BLaER1 (cell line): Measurements from ENCODE around the gene FOXO4.

Experiments
- H3K27ac ChIP-seq: shearing (Covaris generic); formaldehyde crosslinking; 2 replicates; pipeline ENCODE4 v1.8.1; 2022
- H3K27me3 ChIP-seq: shearing (Covaris generic); formaldehyde crosslinking; 2 replicates; pipeline ENCODE4 v1.8.1; 2022
- H3K36me3 ChIP-seq: shearing (Covaris generic); formaldehyde crosslinking; 2 replicates; pipeline ENCODE4 v1.8.1; 2022
- H3K4me1 ChIP-seq: shearing (Covaris generic); formaldehyde crosslinking; 2 replicates; pipeline ENCODE4 v1.8.1; 2022
- H3K4me2 ChIP-seq: shearing (Covaris generic); formaldehyde crosslinking; 2 replicates; pipeline ENCODE4 v1.8.1; 2022
- H3K4me3 ChIP-seq: shearing (Covaris generic); formaldehyde crosslinking; 2 replicates; pipeline ENCODE4 v1.8.1; 2022
- H3K9ac ChIP-seq: shearing (Covaris generic); formaldehyde crosslinking; 2 replicates; pipeline ENCODE4 v1.8.1; 2022
- H3K9me3 ChIP-seq: shearing (Covaris generic); formaldehyde crosslinking; 2 replicates; pipeline ENCODE4 v1.8.1; 2022
- H4K20me1 ChIP-seq: shearing (Covaris generic); formaldehyde crosslinking; 2 replicates; pipeline ENCODE4 v1.8.1; 2022
- Cebpa-rat ChIP-seq: shearing (Covaris generic); IDR thresholded peaks from 2 replicates; pipeline ENCODE4 v1.8.1; 2022

The FOXO4 gene

DNA sequence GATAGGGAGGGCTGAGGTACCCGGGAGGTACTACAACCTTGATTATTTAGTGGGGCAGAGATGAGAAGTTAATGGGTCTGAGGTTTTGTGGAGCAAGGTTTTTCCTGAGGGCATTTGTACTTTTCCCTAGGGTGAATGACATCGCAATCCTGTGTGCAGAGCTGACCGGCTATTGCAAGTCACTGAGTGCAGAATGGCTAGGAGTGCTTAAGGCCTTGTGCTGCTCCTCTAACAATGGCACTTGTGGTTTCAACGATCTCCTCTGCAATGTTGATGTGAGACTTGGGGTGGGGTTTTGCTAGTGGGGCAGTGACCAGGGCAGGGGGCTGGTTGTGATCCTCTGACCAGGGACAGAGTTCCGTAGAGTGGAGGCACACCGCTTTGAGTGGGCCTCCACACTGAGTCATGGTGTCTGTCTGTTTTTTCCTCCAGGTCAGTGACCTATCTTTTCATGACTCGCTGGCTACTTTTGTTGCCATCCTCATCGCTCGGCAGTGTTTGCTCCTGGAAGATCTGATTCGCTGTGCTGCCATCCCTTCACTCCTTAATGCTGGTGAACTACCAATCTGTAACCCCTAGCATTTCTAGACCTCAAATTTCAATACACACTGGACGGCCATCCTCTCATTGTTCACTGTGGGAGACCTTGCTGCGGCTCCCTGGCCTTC is 32.6 kb downstream of the FOXO4 start:
- Histone ChIP-seq H3K4me1 (no peaks in the 10 kb centered on the region), H3K4me3 (no peak overlapping the region), H3K9ac (no peak overlapping the region), H3K4me2 (no peak overlapping the region), H3K27ac (no peak overlapping the region), H3K36me3 (peaks cover 96% of the 10 kb centered on the region), H3K27me3 (peaks cover 96% of the 10 kb centered on the region), H4K20me1 (peaks cover 54% of the 10 kb centered on the region; the same call in 1 of the 2 replicates), H3K9me3 (no peaks in the 10 kb centered on the region)
- TF ChIP-seq Cebpa-rat: no peak

DNA sequence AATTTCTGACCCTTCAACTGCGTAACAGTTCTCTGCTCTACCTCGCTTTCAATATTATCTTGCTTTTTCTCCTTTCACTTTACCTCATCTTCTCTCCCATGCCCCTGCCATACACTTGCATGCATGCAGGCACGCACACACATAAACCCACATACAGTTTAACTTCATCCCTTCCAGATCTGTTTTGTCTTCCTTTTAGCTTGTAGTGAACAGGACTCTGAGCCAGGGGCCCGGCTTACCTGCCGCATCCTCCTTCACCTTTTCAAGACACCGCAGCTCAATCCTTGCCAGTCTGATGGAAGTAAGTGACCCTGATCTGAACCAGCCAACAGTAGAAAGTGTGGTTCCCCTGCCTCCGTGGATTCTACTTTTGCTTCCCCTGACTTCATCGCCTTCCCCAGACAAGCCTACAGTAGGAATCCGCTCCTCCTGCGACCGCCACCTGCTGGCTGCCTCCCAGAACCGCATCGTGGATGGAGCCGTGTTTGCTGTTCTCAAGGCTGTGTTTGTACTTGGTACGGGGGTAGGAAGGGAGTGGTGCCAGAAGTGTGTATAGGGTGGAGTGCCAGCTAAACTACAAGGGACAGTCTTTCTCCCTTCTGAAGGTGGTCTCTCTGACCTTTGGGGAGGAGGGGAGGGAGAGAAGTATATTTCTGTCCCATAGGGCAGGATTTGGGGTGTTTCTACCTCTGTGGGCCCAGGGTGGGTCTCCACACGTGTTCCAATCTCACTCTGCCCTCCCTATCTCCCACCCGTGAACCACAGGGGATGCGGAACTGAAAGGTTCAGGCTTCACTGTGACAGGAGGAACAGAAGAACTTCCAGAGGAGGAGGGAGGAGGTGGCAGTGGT is 33.5 kb downstream of the FOXO4 start:
- Histone ChIP-seq H3K36me3 (peaks cover 95% of the 10 kb centered on the region), H3K4me2 (no peak overlapping the region), H3K9ac (no peak overlapping the region), H3K27me3 (peaks cover 88% of the 10 kb centered on the region), H3K4me1 (no peaks in the 10 kb centered on the region), H4K20me1 (peaks cover 55% of the 10 kb centered on the region; the same call in 1 of the 2 replicates), H3K9me3 (no peaks in the 10 kb centered on the region), H3K4me3 (no peak overlapping the region), H3K27ac (no peak overlapping the region)
- TF ChIP-seq Cebpa-rat: no peak

DNA sequence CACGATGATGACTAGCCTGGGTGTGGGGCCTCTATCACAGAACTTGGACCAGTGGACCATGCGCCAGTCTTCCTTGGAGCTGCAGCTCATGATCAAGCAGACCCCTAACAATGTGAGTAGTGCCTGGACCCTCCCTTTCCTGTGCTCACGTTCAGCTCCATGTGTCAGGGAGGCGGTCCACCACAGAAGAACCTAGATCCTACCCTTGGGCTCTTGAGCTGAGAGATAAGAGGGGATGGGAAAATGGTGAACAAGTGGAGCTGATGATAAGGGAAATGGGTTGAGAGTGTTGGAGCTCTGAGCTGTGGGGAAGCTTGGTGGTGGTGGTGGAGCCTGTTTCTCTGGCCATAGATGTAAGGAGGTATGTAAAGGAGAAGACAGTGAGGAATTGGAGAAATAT is 35.9 kb downstream of the FOXO4 start:
- Histone ChIP-seq H3K27ac (no peak overlapping the region), H3K4me2 (no peak overlapping the region), H3K4me3 (no peak overlapping the region), H4K20me1 (peaks cover 50% of the 10 kb centered on the region; the same call in 1 of the 2 replicates), H3K9ac (no peak overlapping the region), H3K9me3 (no peaks in the 10 kb centered on the region), H3K27me3 (peaks cover 89% of the 10 kb centered on the region), H3K4me1 (no peaks in the 10 kb centered on the region), H3K36me3 (peaks cover 98% of the 10 kb centered on the region)
- no peak for TF ChIP-seq Cebpa-rat

DNA sequence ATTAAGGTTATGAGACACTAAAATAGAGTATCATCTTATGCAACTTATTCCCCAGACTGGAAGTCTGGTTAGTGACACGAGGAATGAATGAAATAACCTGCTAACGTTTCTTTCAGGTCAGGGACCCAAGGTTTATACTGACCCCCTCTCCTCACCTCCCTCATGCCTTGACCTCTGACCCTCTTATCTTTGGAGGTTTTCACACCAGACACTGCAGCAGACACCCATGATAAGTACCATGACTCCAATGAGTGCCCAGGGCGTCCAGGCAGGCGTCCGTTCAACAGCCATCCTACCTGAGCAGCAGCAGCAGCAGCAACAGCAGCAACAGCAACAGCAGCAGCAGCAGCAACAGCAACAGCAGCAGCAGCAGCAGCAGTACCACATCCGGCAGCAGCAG is 44.8 kb downstream of the FOXO4 start:
- Histone ChIP-seq H3K4me3 (no peak overlapping the region), H3K36me3 (peaks cover 79% of the 10 kb centered on the region), H4K20me1 (peaks cover 7% of the 10 kb centered on the region; the same call in 1 of the 2 replicates), H3K4me1 (peaks cover 6% of the 10 kb centered on the region; the same call in 1 of the 2 replicates), H3K27ac (no peak overlapping the region), H3K27me3 (peaks cover 67% of the 10 kb centered on the region), H3K9me3 (no peaks in the 10 kb centered on the region), H3K4me2 (no peak overlapping the region), H3K9ac (no peak overlapping the region)
- no peak for TF ChIP-seq Cebpa-rat

DNA sequence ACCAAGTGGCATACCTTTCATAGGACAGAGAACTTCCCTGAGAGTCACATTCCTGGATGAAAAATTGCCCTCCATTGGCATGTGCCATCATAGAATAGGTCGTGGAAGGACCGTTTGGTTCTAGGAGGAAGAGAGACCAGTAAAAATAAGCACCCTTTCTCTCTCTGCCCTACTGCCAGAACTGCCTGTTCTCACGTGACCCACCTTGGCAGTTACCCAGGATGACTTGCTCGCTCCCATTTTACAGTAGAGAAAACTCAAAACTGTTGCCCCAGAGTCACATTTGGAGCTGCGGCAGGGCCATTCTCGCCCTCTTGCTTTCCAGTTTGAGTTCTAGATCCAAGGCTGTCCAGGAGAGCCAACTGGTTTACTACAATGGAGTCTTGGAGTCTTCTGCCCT is 47.9 kb downstream of the FOXO4 start:
- peaks cover 7% of the 10 kb centered on the region; the same call in 1 of the 2 replicates for H4K20me1 ChIP-seq
- H3K36me3 ChIP-seq: peaks cover 48% of the 10 kb centered on the region
- H3K9me3 ChIP-seq: no peaks in the 10 kb centered on the region
- H3K9ac ChIP-seq: no peak overlapping the region
- peaks cover 44% of the 10 kb centered on the region for H3K27me3 ChIP-seq
- no peak overlapping the region for H3K4me3 ChIP-seq
- no peak overlapping the region for H3K27ac ChIP-seq
- no peak overlapping the region for H3K4me2 ChIP-seq
- no peak for TF ChIP-seq Cebpa-rat
- H3K4me1 ChIP-seq: peaks cover 27% of the 10 kb centered on the region

DNA sequence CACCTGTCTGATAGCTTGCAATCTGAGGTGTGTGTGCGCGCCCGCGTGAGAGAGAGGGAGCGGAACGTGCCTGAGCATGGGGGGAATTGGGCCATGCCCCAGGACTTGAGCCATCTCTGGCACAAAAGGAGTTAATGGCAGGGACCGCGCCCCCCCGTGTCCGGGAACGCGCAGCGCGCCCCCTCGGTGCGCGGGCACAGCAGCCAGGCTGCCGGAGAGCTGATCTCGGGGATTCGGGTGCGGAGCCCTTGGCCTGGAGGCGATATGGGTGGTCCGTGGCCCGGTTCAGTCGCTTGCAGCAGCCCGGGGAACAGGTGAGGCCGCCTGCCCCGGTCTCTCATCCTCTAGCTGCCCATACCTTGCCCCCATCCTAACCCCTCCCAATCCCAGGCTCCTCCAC is 49.0 kb downstream of the FOXO4 start, which contains the start of gene NLGN3:
Gene NLGN3, plus strand, starts transcription at position 191 of the 400 bp plus-strand sequence. CDS start 2,909 bp downstream, outside the sequence.
- Histone ChIP-seq H4K20me1 (peaks cover 7% of the 10 kb centered on the region; the same call in 1 of the 2 replicates), H3K36me3 (peaks cover 37% of the 10 kb centered on the region), H3K27me3 (peaks cover 41% of the 10 kb centered on the region), H3K4me1 (peaks cover 27% of the 10 kb centered on the region), H3K4me2 (peak within 1 kb of the TSS; percentile 28), H3K9ac (no peak within 1 kb of the TSS), H3K9me3 (no peaks in the 10 kb centered on the region), H3K27ac (no peak within 1 kb of the TSS), H3K4me3 (no peak within 1 kb of the TSS)
- no peak for TF ChIP-seq Cebpa-rat

DNA sequence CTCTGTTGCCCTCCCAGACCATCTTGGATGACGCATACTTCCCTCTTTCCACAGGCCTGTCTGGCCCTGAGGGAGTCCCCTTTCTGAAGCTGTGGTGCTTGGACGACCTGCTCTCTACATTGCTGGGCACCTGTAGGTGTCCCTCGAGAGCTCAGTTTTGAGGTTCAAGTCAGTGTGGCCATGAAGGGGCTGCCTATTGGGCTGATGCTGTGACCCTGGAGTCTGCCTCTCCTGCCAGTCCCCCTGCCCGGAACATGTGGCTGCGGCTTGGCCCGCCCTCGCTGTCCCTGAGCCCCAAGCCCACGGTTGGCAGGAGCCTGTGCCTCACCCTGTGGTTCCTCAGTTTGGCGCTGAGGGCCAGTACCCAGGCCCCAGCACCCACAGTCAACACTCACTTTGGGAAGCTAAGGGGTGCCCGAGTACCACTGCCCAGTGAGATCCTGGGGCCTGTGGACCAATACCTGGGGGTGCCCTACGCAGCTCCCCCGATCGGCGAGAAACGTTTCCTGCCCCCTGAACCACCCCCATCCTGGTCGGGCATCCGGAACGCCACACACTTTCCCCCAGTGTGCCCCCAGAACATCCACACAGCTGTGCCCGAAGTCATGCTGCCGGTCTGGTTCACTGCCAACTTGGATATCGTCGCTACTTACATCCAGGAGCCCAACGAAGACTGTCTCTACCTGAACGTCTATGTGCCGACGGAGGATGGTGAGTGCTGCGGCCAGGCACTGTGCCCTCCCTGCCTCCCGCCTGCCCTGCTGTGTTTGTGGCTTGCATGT is 52.0 kb downstream of the FOXO4 start:
- no peak for TF ChIP-seq Cebpa-rat

DNA sequence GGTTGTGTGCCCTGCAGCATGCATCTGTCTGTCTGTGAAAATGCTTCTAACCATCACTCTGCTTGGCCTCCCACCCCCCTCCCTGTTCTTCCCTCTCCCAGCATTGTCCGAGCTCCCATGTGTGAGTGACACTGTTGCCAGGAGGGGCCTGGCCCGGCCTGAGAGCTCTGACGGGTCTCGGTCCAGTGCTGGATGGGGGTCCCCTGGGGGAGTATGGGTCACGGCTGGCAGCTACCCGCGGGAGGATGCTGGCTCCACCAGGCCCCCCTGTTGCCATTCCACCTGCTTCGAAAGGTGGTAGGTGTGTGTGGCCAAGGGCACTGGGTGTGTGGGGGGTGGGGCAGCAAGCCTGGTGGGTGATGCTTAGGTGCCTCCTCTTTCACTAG is 52.6 kb downstream of the FOXO4 start:
- peaks cover 51% of the 10 kb centered on the region for H3K27me3 ChIP-seq
- no peak overlapping the region for H3K4me3 ChIP-seq
- TF ChIP-seq Cebpa-rat: no peak
- peaks cover 2% of the 10 kb centered on the region for H3K36me3 ChIP-seq
- no peaks in the 10 kb centered on the region for H3K9me3 ChIP-seq
- H4K20me1 ChIP-seq: peaks cover 9% of the 10 kb centered on the region; the same call in 1 of the 2 replicates
- peaks cover 35% of the 10 kb centered on the region for H3K4me1 ChIP-seq
- H3K9ac ChIP-seq: no peak overlapping the region
- H3K27ac ChIP-seq: no peak overlapping the region
- no peak overlapping the region for H3K4me2 ChIP-seq

More for the DNA sequence above, 52.0 kb downstream of the FOXO4 start:
- Histone ChIP-seq H3K27ac (no peak overlapping the region), H3K36me3 (peaks cover 7% of the 10 kb centered on the region), H3K9me3 (no peaks in the 10 kb centered on the region), H3K4me1 (peaks cover 35% of the 10 kb centered on the region), H4K20me1 (peaks cover 7% of the 10 kb centered on the region; the same call in 1 of the 2 replicates), H3K9ac (no peak overlapping the region), H3K4me2 (peak overlapping the region; percentile 24; the same call in 1 of the 2 replicates), H3K4me3 (no peak overlapping the region), H3K27me3 (peaks cover 48% of the 10 kb centered on the region)

DNA sequence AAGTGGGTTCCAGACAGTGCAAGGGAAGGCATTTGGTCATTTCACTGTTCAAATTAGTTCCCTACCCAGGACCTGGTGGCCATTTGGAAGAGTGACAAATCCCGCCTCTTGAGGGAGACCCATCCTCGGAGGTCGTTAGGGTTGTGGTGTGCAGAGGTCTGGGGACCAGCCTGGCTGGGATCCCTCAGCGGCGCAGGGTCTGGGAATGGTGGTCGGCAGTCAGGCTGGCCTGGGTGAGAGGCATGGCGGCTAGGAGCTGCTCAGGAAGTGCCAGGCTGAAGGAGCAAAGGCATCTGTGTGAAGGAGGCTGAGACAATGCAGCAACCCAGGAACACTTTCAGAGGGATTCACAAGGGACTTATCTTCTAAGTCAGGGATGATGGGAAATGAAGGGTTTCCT is 55.7 kb downstream of the FOXO4 start:
- Histone ChIP-seq H3K27me3 (peaks cover 62% of the 10 kb centered on the region), H3K9ac (no peak overlapping the region), H4K20me1 (peaks cover 17% of the 10 kb centered on the region; the same call in 1 of the 2 replicates), H3K4me2 (no peak overlapping the region), H3K9me3 (no peaks in the 10 kb centered on the region), H3K4me3 (no peak overlapping the region), H3K36me3 (no peaks in the 10 kb centered on the region), H3K4me1 (peaks cover 44% of the 10 kb centered on the region), H3K27ac (no peak overlapping the region)
- no peak for TF ChIP-seq Cebpa-rat
